NT2/D1 (cell line): ENCODE data around the gene ZNF319.

Experiments
- DNase-seq: peaks from one replicate; pipeline ENCODE4 v3.0.0-alpha.2; 2011; ENCODE audit warnings: low read depth, low spot score
- H3K27me3 ChIP-seq: 2 replicates; pipeline ENCODE4 v1.6.0; 2011; ENCODE audit warnings: mild to moderate bottlenecking; ENCODE audit not compliant: insufficient read length, insufficient read depth
- H3K36me3 ChIP-seq: 2 replicates; pipeline ENCODE4 v1.6.1; 2011; ENCODE audit warnings: mild to moderate bottlenecking, low read length, mixed read lengths; ENCODE audit not compliant: insufficient read depth, insufficient read length
- H3K4me1 ChIP-seq: 2 replicates; pipeline ENCODE4 v1.5.1; 2011; ENCODE audit not compliant: insufficient read depth, insufficient read length
- H3K4me3 ChIP-seq: 2 replicates; pipeline ENCODE4 v1.5.1; 2011; ENCODE audit warnings: low read depth; ENCODE audit not compliant: insufficient read length
- H3K9ac ChIP-seq: 2 replicates; pipeline ENCODE4 v1.6.0; 2011; ENCODE audit warnings: low read depth; ENCODE audit not compliant: insufficient read length
- H3K9me3 ChIP-seq: 2 replicates; pipeline ENCODE4 v1.5.1; 2011; ENCODE audit warnings: mild to moderate bottlenecking, low read length; ENCODE audit not compliant: insufficient read depth
- SUZ12 ChIP-seq: IDR thresholded peaks from 2 replicates; pipeline ENCODE4 v1.6.1; 2011; ENCODE audit not compliant: insufficient read length, insufficient read depth; ENCODE audit errors: extremely low read depth
- YY1 ChIP-seq: IDR thresholded peaks from 2 replicates; pipeline ENCODE4 v1.6.1; 2011; ENCODE audit not compliant: insufficient read length, insufficient read depth
- ZNF274 ChIP-seq: IDR thresholded peaks from 2 replicates; pipeline ENCODE4 v1.6.1; 2011; ENCODE audit warnings: mild to moderate bottlenecking, low read depth, low read length

ZNF319 gene

DNA sequence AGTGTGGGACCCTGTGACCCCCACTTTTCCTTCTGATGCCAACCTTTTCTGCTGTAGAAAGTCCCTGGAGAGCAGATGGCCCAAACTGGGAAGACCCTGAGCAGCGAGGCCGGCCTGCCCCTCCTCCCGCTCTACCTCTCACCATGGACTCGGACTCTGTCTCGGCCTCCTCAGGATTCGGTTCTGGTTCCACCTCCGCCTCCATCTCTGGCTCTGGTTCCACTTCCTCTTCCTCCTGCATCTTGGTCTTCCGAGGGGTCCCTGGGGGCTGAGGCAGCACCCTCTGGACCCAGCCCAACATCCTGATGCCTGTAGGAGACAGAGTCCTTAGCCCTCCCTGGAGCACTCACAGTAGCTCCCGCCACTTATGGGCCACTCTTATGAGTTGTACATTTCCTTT lies 33.5 kb downstream of the ZNF319 start:
- no peaks in the 10 kb centered on the region for H3K4me1 ChIP-seq
- no peaks in the 10 kb centered on the region for H3K9me3 ChIP-seq
- H3K27me3 ChIP-seq: no peaks in the 10 kb centered on the region
- no peak overlapping the region for H3K9ac ChIP-seq
- no peaks in the 10 kb centered on the region for H3K36me3 ChIP-seq
- H3K4me3 ChIP-seq: no peak overlapping the region
- no peak for DNase-seq
- TF ChIP-seq YY1 (no peak), ZNF274 (no peak)

DNA sequence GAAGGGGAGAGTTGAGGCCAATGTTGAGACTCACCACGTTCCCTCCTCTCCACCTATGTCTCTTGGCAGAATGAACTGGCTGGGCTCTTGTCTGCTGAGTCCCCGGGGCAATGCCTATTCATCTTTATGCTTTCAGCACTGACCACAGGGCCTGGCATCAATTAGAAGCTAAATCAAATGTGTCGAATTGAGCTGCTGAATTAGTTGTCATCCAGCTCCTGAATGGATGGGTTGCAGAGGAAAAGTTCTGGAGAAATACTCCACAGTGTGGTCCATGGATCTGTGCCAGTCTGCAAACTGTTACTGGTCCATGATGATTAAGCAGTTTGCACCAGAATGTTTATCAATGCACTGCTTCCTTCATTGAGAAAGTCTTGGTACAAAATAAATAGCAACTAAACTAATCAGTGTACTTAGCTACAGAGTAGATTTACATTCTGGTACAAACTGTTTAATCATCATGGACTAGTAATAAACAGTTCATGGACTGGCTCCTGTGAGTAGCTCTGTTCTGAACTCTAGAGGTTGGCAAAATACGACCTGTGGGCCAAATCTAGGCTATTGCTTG lies 34.2 kb downstream of the ZNF319 start:
- no peak overlapping the region for H3K4me3 ChIP-seq
- no peaks in the 10 kb centered on the region for H3K4me1 ChIP-seq
- H3K36me3 ChIP-seq: no peaks in the 10 kb centered on the region
- no peaks in the 10 kb centered on the region for H3K27me3 ChIP-seq
- DNase-seq: no peak
- no peak overlapping the region for H3K9ac ChIP-seq
- no peak for TF ChIP-seq SUZ12
- no peaks in the 10 kb centered on the region for H3K9me3 ChIP-seq

- Histone ChIP-seq H3K4me1 (peaks cover 10% of the 10 kb centered on the region), H3K27me3 (no peaks in the 10 kb centered on the region), H3K9me3 (no peaks in the 10 kb centered on the region), H3K9ac (no peak overlapping the region), H3K36me3 (no peaks in the 10 kb centered on the region), H3K4me3 (no peak overlapping the region)
- TF ChIP-seq SUZ12: no peak
- TF ChIP-seq YY1: no peak
- TF ChIP-seq ZNF274: no peak
- no peak for DNase-seq
Measured at GRCh38 chr16:57964157-57964700, 36.2 kb downstream of the ZNF319 start.

DNA sequence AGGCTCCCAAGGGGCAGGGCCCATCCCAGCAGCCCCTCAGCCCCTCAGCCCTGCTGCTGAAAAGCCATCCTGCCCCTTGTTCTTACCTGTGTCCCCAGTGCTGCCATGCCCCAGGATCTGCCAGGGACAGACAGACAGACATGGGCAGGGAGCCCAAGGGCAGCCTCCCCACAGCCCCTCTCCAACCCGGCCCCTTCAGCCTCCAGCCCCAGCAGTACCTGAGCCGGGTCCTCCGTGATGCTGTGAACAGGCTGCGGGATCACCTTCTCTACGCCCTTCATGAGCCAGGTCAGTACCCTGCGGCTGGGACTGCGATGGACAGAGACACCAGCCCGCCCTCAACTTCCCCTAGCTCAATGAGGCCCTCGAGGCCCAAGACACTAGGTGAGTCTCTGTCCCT lies 37.7 kb downstream of the ZNF319 start:
- TF ChIP-seq ZNF274 (no peak), YY1 (no peak), SUZ12 (no peak)
- H3K9me3 ChIP-seq: no peaks in the 10 kb centered on the region
- no peak for DNase-seq
- H3K36me3 ChIP-seq: no peaks in the 10 kb centered on the region
- H3K27me3 ChIP-seq: no peaks in the 10 kb centered on the region
- H3K4me1 ChIP-seq: peaks cover 19% of the 10 kb centered on the region
- no peak overlapping the region for H3K9ac ChIP-seq
- H3K4me3 ChIP-seq: no peak overlapping the region

GRCh38 chr16:57962046-57962445 lies 38.4 kb downstream of the ZNF319 start:
- peaks cover 21% of the 10 kb centered on the region for H3K4me1 ChIP-seq
- TF ChIP-seq ZNF274 (no peak), SUZ12 (no peak), YY1 (no peak)
- H3K36me3 ChIP-seq: no peaks in the 10 kb centered on the region
- H3K4me3 ChIP-seq: no peak overlapping the region
- H3K9ac ChIP-seq: no peak overlapping the region
- no peaks in the 10 kb centered on the region for H3K27me3 ChIP-seq
- no peaks in the 10 kb centered on the region for H3K9me3 ChIP-seq
- no peak for DNase-seq

GRCh38 chr16:57961538-57961937 lies 38.9 kb downstream of the ZNF319 start:
- Histone ChIP-seq H3K27me3 (no peaks in the 10 kb centered on the region), H3K9me3 (no peaks in the 10 kb centered on the region), H3K9ac (no peak overlapping the region), H3K4me1 (peaks cover 23% of the 10 kb centered on the region), H3K36me3 (no peaks in the 10 kb centered on the region), H3K4me3 (no peak overlapping the region)
- no peak for DNase-seq
- TF ChIP-seq ZNF274 (no peak), SUZ12 (no peak), YY1 (no peak)

DNA sequence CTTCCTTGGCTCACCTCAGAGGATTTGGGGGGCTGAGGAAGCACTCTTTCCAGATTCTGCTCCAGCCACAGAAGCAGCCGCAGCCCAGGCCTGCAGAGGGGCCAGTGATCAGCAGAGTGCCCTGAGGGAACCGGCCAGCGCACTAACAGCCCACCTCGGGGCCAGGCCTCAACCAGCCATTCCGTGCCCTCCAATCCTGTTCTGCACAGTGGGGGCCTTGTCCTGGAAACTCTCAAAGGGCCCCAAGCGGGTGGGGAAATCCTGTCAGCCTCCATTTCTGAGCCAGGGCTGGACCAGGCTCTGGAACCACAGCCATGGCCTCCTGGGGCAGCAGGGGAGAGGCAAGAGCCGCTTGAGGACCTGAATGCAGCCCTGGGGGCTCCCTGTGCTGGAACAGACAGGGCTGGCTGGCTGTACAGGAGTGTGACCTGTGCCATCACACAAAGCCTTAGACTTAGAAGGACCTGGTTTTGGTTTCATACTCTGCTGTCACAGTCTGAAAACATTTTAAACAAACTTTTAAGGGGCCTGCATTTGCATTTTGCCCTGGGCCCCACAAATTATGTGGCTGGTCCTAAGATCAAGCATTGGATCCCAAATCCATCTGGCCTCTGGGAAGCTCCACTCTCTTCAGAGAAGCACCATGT lies 39.5 kb downstream of the ZNF319 start:
- no peaks in the 10 kb centered on the region for H3K27me3 ChIP-seq

DNA sequence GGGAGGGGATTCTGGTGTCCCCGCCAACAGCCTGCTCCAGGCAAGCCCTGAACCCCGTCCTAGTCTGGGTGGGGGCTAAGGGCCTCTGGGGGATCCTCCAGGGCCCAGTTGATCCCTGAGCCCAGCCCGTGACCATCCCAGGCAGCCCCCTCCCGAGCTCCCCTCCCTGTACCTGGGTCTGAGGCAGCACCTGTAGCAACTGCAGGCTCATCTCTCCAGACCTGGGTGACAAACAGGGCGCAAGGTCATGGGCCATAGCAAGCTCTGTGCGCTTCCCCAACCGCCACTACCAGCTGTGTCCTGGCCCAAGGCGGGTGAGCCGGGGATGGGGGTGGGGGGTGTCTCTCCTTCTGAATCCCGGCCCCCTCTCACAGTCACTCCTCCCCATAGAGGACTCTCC lies 40.2 kb downstream of the ZNF319 start:
- Histone ChIP-seq H3K9ac (no peak overlapping the region), H3K4me1 (peaks cover 23% of the 10 kb centered on the region), H3K36me3 (no peaks in the 10 kb centered on the region), H3K27me3 (no peaks in the 10 kb centered on the region), H3K9me3 (no peaks in the 10 kb centered on the region), H3K4me3 (no peak overlapping the region)
- no peak for DNase-seq
- TF ChIP-seq YY1: no peak
- no peak for TF ChIP-seq SUZ12
- no peak for TF ChIP-seq ZNF274

More for the DNA sequence above, 39.5 kb downstream of the ZNF319 start:
- DNase-seq: no peak
- H3K36me3 ChIP-seq: no peaks in the 10 kb centered on the region
- no peak overlapping the region for H3K4me3 ChIP-seq
- H3K4me1 ChIP-seq: peaks cover 23% of the 10 kb centered on the region
- no peak overlapping the region for H3K9ac ChIP-seq
- TF ChIP-seq ZNF274: no peak
- H3K9me3 ChIP-seq: no peaks in the 10 kb centered on the region
